ENCODE data around the gene RGCC.
"Not testable (repeated sequence)": the region's sequence is repeated elsewhere in the genome, so short reads cannot be mapped to it uniquely, and the experiment has no call there.

The RGCC gene

DNA sequence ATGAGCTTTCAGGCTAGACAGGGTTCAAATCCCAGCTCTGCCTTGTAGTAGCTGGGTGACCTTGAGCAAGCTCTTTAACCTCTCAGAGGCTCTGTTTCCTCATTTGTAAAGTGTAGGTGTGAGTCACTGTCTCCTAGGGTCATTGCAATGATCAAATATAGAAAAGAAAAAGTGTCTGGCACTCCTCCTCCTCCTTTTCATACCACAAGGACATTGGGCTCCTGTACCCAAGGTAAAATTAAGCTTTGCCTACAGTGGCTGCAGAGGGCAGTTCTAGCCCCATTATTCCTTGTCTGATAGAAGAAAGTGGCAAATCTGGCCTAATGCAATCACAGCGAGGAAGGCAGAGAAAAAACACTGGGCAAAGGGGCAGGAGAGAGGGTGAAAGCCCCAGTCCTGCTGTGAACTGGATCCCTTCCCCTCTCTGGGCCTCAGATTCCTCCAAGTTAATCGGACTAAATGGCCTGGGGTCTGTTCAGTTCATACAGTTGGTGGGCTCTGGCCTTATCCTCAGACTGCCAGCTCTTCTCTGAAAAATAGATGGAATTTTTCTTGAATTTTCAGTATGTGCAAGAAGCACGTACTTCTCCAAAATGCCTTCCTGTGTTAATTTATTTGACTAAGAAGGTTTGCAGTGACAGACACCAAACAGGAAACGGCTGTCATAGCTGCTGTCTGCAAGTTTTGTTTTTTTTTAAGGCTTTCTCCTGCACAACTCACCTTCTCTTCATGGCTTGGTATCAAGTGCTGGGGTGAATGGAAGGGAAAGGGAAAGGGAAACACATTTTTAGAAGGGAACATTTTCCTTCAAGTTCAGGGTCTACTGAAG lies 35.3 kb downstream of the RGCC start:
- peak in 4 of 6 experiments; percentile 14 to 69 (median 63) for DNase-seq

DNA sequence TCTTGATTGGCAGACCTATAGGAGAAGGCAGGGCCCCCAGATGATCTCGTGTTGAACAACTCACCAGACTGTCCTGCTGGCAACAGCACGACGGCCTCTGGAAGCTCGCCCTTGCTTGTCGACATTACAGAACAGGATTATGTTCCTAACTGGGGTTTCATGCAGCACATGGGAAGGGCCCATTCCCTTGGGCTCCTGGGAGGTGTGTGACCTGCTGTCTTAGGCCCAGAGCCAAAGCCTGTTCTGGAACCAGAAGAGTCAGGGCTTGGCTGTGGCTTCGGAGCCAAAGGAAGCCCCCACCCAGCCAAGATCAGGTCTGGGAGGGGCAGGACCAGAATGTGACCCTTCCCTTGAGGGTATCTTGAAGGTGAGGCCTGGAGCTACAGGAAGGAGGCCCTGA lies 36.9 kb downstream of the RGCC start:
- DNase-seq, result no peak

DNA sequence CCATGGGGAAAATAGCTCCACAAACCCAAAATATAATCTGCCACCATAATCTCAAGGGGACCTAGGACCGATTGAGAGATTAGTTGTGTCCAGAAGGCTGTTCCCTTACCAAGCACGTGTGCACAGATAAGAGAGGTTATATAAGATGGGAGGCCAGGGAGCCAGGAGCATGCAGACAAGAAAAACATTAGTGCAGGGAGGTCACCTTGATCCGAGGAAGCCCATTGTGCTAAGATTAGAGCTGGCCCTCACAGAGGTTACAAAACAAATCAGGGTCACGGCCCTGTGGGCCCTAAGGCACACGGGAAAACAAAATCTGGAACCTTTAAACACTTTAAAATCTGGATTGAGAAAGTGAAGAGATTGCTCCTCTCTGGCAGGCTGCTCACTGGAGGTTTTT lies 37.7 kb downstream of the RGCC start:
- no peak for DNase-seq

DNA sequence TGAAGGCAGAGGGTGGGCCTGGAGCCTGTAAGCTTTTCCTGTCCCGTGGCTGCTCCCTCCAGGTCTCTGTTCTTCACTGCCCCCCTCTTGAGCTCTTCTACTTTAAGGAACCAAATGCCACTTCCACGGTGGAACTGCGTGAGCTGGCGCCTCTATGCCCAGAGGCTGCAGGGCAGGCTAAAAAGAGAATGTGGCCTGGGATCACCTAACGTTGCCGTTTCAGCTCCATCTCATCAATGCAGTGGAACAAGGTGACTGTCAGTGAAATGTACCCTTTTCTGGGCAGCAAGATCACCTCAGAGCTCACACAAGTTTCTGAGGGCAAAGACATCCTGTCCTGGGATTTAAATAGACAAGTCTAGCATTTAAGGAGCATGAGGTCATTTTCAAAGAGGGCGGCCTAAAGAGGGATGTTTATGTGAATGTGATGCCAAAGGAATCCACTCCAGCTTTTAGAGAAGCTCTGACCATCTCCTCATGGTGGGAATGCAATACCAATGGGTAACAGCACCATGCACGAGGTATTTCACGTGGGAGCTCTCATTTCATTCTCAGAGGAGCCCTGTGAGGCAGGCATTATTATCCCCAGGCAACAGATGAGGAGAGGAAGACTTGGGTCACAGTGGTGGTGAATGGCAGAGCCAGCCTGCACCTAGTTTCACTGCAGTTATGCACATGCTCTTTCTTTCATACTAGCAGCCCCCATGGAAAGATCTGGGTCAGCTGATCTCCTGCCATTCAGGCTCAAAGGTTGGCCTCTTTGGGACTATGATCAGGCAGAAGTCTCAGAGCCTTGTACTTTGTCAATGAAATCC lies 39.3 kb downstream of the RGCC start:
- no peak for DNase-seq

DNA sequence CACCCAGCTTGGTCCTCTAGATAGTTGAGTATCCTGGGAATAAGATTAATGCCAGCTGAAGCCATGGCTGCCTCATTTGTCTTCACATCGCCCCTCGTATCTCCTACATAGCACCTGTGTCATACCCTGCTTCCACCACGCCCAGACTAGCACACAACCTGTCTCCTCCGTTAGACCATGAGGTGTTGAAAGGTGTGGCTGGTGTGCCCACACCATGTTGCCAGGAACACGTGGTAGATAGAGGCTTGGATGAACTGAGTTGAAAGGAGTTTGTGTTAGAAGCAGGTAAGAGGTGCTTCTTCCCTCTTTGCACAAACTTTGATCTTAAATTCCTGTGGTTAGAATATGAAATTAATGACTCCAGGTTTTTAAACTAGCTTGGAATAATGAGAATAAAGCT lies 40.1 kb downstream of the RGCC start:
- no peak for DNase-seq

DNA sequence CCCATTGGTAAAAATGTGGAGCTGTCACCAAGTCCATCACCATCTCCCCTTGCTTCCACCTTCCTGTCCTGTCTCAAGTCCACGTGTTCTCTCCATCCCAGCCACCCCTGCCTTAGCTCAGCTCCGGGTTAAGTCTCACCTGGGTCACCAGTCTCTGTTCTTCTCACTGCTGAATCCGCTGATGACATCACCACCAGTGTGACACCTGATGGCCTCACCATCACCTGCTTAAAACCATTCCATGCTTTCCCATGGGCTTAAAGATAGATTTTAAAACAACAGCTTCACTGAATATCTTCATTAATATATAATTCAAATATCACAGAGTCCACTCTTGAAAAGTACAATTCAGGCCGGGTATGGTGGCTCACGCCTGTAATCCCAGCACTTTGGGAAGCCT lies 42.1 kb downstream of the RGCC start:
- DNase-seq, result no peak

DNA sequence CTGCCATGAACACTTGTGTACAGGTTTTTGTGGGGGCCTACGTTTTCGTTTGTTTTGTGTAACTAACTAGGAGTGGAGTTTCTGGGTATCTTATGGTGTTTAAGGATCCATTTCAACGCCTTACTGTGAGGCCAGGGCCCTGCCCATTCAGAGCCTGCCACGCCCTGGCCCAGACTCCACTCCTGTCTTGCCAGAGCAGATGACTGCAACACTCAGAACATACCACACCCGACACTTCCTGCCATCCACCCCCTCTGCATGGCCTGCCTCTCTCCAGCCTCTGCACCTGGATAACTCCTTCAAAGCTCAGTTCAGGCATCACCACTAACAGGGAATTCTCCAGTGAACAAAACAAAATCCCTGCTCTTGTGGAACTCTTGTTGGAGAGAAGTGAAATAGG lies 43.2 kb downstream of the RGCC start:
- peak in 4 of 6 experiments; percentile 4 to 37 (median 20) for DNase-seq

DNA sequence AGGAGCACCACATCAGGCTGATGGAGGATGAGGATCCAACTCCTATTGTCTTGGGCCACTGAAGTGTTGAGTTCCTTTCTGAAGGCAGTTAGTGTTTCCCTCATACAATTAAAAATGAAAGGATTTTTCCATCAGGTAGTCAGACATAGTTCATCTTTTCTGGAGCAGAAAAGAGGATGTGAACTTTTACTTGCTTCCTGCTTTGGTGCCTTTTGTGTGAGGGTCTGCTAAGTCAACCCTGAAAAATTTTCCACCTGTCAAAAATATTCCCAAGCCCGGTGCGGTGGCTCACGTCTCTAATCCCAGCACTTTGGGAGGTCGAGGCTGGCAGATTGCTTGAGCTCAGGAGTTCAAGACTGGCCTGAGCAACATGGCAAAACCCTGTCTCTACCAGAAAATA lies 43.9 kb downstream of the RGCC start:
- no peak for DNase-seq

DNA sequence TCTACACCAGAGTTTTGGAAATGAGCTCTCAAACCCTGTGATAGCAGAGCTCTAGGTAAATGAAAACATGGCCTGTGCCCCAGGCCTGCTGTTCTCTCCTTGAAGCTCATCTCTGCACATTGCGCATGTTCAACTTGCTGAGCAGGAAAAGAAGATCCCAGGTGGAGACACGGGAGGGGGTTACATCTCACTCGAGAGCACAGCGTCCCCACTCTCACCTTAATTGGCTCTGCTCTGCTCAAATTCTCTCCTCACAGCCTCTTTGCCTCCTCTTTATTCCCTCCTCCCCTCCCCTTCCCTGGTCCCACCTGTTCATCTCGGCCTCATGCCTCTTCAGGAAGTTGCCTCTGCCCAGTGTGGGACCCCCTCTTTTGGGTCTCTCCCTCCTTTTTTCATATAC lies 44.7 kb downstream of the RGCC start:
- no peak for DNase-seq

DNA sequence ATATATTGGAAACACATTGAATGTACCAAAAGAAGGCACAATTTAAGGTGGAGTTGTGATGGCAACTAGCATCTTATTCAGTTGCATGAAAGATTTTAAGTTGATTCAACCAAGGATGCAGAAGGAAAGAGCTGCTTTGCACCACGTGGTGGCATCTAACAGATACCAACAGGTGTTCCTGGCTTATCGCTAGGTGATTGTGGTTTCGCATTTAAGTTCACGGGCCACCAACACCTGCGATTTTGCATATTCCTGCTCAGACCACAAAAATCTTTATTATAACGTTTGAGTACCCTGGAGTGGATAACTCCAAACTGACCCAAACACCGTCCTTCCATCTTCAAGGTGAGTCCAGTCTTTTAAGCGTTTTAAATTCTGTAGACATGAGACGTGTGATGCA lies 45.3 kb downstream of the RGCC start:
- peak in 4 of 6 experiments; percentile 15 to 59 (median 49) for DNase-seq

DNA sequence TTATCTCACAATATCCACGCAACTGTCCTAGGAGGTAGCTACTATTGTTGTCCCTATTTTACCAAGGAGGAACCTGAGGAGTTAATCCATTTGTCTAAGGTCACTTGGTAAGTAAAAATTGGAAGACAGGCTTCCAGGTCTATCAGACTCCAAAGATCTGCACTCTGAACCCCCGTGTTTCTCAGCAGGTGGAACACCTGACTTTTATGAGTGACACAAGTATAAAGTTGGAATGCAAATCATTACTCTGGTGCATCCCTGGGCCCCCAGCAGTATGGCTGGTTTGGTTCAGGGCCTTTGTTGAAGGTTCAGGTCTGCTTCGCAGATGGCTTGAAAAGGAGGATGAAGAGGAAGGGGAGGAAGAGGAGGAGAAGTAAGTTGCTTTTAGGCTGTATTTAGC lies 46.0 kb downstream of the RGCC start:
- no peak for DNase-seq

DNA sequence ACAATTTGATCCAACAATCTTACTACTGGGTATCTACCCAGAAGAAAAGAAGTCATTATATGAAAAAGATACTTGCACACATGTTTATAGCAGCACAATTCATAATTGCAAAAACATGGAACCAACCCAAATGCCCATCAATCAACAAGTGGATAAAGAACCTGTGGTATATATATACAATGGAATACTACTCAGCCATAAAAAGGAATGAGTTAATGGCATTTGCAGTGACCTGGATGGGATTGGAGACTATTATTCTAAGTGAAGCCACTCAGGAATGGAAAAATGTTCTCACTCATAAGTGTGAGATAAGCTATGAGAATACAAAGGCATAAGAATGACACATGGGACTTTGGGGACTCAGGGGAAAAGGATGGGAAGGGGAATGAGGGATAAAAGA lies 47.3 kb downstream of the RGCC start:
- not testable (repeated sequence) for DNase-seq

DNA sequence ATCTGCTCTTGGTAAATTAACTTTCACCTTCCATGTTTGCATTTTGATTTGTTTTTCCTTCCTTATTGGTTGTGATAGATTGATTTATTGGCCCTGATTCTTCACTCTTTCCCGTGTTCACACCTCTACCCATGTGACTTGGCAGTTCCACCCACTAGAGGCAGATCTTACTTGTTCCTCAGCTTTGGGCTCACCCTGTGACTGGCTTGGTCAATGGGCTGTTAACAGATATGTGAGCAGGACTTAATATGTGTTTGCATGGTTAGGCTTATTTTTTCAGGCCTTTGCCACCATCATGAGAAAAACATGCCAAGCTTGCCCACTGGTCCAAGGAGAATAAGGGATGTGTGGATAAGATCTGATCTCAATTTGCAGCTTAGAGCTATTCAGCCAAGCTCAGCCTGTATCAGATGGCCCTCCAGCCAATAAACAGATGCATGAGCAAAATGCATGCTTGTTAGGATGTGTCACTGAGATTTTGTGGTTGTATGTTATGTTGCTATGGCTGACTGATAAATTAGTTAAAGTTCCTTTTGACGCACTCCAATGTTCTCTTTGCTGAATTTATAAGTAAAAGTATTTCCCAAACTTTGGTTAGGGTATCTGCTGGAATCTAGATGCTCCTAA lies 48.0 kb downstream of the RGCC start:
- DNase-seq, result no peak

DNA sequence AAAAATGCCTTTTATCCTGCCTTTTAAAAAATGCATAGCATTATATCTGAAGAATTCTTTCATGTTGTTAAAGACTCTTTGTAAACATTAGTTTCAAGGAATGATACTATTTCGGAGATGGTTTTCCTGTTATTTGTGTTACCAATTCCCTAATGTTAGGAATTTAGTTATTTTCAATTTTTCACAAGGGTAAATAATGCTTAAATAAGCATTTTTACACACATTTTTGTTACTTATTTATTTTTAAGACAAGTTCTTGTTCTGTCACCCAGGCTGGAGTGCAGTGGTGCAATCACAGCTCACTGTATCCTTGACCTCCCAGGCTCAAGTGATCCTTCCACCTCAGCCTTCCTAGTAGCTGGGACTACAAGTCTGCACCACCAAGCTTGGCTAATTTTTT lies 49.0 kb downstream of the RGCC start:
- DNase-seq, result no peak

DNA sequence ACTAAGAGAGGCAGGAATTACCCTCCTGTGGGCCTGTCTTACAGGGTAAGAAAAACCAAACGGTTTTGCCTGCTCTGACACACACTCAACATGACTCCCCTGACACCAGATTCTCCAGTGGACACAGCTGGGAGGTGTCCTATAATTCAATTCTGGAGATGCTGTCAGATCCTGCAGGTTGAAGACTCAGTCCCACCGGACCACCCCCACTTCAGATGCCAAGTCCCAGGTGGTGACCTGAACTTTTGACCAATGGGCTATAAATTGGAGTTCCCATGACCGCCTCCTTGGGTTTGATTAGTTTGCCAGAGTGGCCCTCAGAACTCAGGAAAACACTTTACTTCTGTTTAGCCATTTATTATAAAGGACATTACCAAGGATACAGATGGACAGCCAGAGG lies 52.6 kb downstream of the RGCC start:
- DNase-seq, result no peak

DNA sequence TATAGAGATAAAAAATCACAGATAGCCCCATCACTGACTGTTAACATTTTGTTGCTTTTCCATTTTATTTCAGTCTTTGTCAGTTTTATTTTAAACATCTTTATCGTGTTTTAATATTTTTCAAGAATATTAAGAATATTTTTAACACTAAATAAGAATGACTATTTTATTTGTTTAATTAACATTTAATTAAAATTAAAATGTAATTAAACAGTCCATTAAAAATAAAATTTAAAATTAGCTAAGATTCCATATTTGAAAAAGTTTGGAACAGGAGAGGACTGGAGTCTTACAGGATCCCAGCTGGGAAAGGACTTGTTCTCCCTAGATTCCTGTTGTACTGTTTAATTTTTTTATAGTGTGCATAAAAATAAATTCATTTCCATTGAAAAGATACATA lies 54.5 kb downstream of the RGCC start:
- no peak for DNase-seq

DNA sequence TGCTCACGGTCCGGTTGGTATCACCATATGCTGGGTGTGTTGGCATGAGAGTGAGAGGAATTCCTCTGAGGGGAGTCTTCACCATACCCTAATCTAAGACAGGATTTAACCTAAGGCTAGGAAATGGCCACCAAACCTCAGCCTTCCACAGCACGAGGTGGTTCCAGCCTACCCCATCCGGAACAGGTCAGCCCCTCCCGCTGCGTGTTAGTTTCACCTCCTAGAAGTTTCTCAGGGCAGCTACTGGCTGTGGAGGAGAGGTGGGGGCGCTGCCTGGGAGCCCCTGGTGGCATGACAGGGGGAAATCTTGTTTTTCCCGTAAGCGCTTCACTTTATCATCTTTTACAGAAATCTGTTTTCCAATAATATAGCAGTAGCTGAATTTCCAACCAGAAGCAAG lies 55.1 kb downstream of the RGCC start:
- no peak for DNase-seq

DNA sequence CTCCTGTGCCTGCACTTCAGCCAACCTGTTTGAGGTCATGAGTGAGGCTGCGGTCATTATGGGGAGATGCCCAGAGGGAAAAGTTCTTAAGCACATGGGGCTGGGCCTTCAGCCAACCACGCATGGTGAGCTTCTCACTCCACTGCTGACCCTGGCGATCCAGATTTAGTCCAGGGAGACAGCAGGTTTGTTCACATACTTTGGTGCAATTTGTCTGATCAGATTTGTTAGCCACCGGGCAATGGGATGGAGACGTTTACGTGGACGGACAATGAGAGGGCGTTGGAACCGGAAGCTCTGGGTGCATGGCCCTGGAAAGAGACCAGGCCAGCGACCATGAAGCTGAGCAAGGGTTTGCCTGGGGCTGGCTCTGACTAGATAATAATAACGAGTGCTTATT lies 56.2 kb downstream of the RGCC start:
- no peak for DNase-seq

DNA sequence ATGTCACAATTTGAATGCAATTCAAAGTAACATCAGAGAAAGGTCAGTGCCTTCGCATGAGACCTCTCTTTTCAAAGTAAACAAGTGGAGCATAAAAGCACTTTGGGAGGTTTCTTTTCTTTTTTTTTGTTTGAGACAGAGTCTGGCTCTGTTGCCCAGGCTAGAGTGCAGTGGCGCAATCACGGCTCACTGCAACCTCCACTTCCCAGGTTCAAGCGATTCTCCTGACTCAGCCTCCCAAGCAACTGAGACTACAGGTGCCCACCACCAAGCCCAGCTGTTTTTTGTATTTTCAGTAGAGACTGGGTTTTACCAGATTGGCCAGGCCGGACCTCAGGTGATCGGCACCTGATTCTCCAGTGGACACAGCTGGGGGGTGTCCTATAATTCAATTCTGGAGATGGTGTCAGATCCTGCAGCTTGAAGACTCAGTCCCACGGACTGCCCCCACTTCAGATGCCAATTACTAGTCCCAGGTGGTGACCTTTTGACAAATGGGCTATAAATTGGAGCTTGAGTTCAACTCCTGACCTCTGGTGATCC lies 57.6 kb downstream of the RGCC start:
- no peak for DNase-seq

DNA sequence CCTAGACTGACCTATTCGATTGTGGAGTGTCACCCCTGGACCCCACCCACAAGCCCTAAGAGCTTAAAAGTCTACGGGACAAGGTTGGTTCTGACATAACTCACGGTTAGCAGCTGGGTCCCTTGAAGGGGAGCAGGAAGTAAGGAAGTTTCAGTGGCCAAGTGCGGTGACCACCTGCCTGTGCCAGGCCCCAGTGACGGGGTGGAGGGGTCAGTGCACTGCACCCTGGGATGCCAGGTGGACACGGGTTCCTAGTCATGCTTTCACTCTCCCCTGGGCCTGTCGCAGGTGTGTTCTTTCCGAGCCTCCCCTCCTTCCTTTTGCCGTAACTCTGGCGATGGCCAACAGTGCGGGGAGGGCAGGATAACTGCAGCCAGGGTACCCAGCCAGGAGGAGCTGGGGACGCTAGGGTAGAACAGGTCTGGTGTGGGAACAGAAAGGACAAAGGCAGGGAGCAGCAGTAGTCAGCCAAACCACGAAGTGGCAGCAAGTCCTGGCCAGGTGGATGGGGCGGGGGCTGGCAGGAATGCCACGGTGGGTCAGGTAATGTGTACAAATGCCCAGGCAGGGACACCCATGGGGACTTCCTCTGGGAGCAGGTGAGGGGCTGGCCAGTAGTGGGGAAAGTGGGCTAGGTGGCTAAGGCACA lies 58.3 kb downstream of the RGCC start:
- no peak for DNase-seq

DNA sequence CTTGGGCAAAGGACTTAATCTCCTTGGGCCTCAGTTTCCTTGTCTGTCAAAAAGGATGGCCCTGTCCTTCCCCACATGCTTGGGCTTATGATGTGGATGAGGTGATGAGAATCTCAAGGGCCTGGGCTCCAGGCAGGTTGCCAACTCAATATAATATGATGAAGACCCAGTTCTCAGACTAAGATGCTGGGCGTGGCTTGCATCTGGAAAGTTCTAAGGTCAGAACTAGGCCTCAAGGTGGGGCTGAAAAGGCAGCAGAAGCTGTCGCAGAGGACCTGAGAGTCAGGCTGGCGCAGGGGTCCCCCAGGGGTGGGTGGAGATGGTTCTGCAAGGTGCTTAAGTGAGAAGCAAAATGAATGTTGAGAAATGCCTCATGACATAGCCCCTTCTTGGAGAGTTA lies 58.8 kb downstream of the RGCC start:
- no peak for DNase-seq

DNA sequence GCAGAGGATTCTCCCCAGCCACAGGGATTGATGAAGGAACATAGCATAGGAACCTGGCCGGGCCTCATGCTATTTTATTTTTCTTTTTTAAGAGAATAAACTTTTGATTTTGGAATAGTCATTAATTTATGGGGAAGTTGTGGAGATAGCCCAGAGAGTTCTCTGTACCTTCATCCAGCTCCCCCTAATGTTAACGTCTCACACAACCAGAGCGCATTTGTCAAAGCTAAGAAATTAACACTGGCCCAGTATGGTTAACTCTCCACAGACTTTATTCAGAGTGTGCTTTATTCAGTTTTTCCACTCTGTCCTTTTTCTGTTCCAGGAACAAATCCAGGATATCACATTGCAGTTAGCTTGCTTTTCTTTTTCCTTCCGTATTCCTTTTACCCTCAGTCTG lies 59.4 kb downstream of the RGCC start:
- no peak for DNase-seq

DNA sequence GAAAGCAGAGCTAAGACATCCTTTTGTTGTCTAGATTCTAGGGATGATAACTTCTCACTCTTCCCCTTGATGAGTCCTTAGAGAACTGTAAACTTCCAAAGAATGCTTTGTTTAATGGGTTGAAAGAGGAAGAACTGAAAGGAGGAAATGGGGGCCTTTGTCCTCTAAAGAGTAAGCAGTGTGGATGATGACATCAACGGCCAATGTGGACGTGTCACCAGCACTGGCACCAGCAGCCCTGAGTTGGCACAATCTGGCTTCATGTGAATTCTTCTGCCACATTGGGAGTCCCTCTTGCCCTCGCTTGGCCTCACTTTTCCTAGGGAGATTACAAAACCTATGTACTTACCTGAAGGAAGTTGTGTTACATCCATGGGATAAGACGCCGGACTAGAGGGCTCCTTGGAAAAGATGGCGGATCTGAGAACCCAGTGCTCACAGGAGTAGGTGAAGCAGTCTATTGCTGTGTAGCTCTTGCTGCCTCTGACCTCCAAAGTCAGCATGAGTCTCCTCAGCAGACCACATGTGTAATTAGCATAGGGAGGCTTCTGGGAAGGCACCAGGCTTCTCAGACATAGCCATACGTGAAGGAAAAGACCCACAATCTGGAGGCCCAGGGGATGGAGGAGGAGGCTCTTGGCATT lies 62.8 kb downstream of the RGCC start:
- DNase-seq, result no peak
